ENCODE results near the gene FARP1.

The FARP1 gene

GRCh38 chr13:98175043-98175442, 32.1 kb downstream of the FARP1 start:
- no peak for DNase-seq

GRCh38 chr13:98175823-98176222, 32.9 kb downstream of the FARP1 start:
- DNase-seq = no peak

- DNase-seq = no peak
Observed at GRCh38 chr13:98176777-98177608, 34.1 kb downstream of the FARP1 start, which contains the start of gene RNF113B. Gene RNF113B (minus strand): TSS chr13:98177269. CDS start chr13:98177236, 33 bp downstream.

- DNase-seq = no peak
Observed at GRCh38 chr13:98180092-98180491, 37.2 kb downstream of the FARP1 start.

- DNase-seq = no peak
Observed at GRCh38 chr13:98181111-98181815, 38.4 kb downstream of the FARP1 start.

GRCh38 chr13:98182153-98182552, 39.3 kb downstream of the FARP1 start:
- DNase-seq = no peak

GRCh38 chr13:98182589-98182988, 39.7 kb downstream of the FARP1 start:
- DNase-seq = no peak

- no peak for DNase-seq
Observed at GRCh38 chr13:98184792-98185191, 41.9 kb downstream of the FARP1 start.

GRCh38 chr13:98187155-98187964, 44.5 kb downstream of the FARP1 start:
- no peak for DNase-seq

- DNase-seq = no peak
Observed at GRCh38 chr13:98187965-98188261, 45.0 kb downstream of the FARP1 start.

- DNase-seq = no peak
Observed at GRCh38 chr13:98188544-98189166, 45.8 kb downstream of the FARP1 start.

GRCh38 chr13:98189841-98190505, 47.1 kb downstream of the FARP1 start:
- no peak for DNase-seq

- DNase-seq = no peak
Observed at GRCh38 chr13:98190889-98191444, 48.1 kb downstream of the FARP1 start.

- DNase-seq = no peak
Observed at GRCh38 chr13:98192008-98192407, 49.1 kb downstream of the FARP1 start.

GRCh38 chr13:98195054-98195791, 52.3 kb downstream of the FARP1 start:
- DNase-seq = no peak

GRCh38 chr13:98198683-98199082, 55.8 kb downstream of the FARP1 start:
- no peak for DNase-seq

- DNase-seq = no peak
Observed at GRCh38 chr13:98199480-98199879, 56.6 kb downstream of the FARP1 start.

- DNase-seq = no peak
Observed at GRCh38 chr13:98200211-98200878, 57.5 kb downstream of the FARP1 start.

- DNase-seq = no peak
Observed at GRCh38 chr13:98201189-98201588, 58.3 kb downstream of the FARP1 start.

- DNase-seq = no peak
Observed at GRCh38 chr13:98201984-98202383, 59.1 kb downstream of the FARP1 start.

Data from effector CD4-positive, alpha-beta T cell (primary cell).